Epithelial cell of esophagus (primary cell): ENCODE measurements around the gene CDC42.

ENCODE experiments used
- DNase-seq: peaks from one replicate; pipeline ENCODE4 v3.0.0; 2010; ENCODE audit warnings: low read depth
- H3K4me3 ChIP-seq: 2 replicates; pipeline ENCODE4 v1.5.1; 2011; ENCODE audit warnings: mild to moderate bottlenecking, low read length, control low read depth
- TF ChIP-seq, protein P1 (sequence below): IDR thresholded peaks from 2 replicates; pipeline ENCODE4 v1.5.1; 2011; ENCODE audit warnings: low read depth, mild to moderate bottlenecking, low read length, control low read depth, inconsistent platforms; ENCODE audit not compliant: insufficient read depth; ENCODE audit errors: missing control alignments

The CDC42 gene

DNA sequence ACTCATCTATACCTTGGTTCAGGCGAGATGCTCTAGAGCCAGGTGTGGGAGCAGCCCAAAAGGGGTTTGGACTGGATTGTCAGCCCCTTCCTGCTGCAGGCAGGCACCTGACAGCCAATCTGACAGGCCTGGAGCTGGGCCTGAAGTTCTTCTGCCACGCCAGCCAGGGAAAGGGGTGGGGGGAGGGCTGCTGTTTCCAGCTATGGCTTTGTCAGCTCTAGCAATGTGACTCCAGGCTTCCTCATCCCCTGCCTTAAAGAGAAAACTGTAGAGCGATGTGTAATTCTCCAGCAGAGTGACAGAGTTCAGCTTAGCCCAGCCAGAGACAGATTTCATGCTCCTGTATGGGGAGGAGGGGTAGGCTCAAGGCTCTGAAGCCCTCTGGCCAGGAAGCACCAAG is 60.0 kb downstream of the CDC42 start:
- DNase-seq, result no peak
- no peak overlapping the region for H3K4me3 ChIP-seq
- TF ChIP-seq, protein P1, sequence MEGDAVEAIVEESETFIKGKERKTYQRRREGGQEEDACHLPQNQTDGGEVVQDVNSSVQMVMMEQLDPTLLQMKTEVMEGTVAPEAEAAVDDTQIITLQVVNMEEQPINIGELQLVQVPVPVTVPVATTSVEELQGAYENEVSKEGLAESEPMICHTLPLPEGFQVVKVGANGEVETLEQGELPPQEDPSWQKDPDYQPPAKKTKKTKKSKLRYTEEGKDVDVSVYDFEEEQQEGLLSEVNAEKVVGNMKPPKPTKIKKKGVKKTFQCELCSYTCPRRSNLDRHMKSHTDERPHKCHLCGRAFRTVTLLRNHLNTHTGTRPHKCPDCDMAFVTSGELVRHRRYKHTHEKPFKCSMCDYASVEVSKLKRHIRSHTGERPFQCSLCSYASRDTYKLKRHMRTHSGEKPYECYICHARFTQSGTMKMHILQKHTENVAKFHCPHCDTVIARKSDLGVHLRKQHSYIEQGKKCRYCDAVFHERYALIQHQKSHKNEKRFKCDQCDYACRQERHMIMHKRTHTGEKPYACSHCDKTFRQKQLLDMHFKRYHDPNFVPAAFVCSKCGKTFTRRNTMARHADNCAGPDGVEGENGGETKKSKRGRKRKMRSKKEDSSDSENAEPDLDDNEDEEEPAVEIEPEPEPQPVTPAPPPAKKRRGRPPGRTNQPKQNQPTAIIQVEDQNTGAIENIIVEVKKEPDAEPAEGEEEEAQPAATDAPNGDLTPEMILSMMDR, result no peak

DNA sequence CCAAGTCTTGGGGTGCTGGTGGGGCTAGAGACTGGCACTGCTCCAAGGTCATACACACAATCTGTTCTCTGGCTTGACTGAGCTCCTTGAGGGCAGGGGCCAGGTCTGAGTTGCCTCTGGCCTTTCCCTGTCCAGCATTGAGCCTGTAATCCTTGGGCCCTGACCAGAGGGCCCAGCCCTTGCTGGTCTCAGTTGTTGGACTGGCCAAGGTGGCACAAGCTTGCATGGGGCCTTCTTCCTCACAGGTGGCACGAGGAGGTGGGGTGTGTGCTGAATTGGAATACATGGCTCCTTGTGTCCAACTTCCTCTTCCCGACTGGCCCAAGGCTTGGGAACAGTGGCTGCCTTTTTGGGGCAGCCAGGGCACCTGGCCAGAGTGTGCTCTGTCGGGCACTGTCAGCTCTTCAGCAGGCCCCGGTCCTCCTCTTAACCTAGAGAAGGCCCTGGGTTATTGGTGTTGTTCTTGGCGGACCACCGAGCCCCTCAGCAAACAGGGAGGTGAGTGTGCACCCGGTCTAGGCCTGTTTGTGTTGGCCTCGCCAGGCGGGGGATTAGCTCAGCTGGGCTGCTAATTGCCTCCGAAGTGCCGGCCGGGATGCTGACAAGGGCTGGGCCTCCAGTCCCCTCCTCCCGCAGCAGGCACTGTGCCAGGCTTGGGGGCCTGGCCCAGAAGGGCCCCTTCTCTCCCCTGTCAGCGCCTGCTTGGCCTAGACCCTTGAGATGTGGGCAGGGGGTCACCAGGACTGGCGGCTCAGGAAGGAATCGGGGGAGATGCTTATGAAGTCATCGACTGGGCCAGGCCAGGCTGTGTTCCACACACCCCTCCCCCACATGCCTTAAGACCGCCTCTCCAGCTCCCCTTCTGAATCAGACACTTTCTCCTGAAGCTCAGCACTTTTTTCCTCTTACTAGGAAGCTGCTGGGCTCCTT is 61.8 kb downstream of the CDC42 start:
- no peak overlapping the region for H3K4me3 ChIP-seq
- DNase-seq, result no peak
- TF ChIP-seq, protein P1, result no peak

DNA sequence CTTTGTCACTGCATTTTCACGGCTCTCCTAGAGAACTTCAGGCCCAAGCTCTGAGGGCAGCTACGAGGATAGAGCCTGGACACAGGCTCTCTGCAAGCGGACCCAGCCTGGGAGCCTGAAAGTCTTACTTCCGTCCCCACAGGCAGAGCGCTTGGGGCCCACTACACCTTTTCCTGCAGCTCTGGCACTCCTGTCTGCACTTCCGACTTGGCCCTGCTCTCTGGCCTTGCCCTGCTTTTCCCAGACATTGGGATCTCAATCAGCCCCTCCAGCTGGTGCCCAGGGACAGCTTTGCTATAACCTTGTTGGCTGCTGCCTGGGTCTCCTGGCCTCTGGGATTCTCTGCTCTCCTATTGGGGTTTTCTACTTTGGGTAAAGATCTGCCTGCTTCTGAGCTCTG is 62.8 kb downstream of the CDC42 start:
- TF ChIP-seq, protein P1, result no peak
- no peak overlapping the region for H3K4me3 ChIP-seq
- no peak for DNase-seq

DNA sequence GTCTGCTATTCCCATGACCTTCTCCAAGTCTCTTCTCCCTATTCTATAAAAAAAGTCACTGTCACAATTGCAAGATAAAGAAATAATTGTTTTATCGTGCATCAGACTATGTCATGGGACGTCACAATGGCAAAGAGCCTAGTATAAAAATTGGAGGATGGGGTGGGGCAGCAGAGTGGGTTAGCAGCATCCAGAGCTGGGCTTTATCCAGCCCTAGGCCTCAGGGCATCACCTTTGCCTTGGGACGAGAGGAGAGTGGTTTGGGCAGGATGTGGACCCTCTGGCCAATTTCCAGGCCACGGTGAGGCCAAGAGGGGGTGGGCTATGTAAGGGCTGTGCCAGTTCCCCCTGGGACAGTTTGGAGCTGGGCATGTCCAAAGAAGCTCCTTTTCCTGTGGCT is 64.7 kb downstream of the CDC42 start:
- DNase-seq, result no peak
- TF ChIP-seq, protein P1, result no peak
- no peak overlapping the region for H3K4me3 ChIP-seq

DNA sequence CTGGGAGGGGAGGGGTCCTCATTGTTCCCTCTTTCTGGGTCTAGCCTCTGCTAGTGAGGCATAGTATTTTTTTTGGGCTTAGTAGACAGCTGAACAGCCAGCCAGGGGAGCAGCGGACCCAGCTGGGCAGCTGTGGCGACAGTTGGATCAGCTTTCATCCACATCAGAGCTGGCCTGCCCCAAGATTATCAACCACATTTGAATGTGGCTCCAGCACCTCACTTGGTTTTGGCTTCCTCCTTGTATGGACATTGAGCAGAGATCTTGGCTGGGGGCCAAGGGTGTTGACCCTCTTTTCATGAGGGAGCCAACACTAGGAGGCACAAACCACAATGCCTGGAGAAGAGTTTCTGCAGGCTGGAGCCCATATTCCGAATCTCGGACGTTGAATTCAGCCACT is 65.3 kb downstream of the CDC42 start:
- DNase-seq, result no peak
- no peak overlapping the region for H3K4me3 ChIP-seq
- TF ChIP-seq, protein P1, result no peak

DNA sequence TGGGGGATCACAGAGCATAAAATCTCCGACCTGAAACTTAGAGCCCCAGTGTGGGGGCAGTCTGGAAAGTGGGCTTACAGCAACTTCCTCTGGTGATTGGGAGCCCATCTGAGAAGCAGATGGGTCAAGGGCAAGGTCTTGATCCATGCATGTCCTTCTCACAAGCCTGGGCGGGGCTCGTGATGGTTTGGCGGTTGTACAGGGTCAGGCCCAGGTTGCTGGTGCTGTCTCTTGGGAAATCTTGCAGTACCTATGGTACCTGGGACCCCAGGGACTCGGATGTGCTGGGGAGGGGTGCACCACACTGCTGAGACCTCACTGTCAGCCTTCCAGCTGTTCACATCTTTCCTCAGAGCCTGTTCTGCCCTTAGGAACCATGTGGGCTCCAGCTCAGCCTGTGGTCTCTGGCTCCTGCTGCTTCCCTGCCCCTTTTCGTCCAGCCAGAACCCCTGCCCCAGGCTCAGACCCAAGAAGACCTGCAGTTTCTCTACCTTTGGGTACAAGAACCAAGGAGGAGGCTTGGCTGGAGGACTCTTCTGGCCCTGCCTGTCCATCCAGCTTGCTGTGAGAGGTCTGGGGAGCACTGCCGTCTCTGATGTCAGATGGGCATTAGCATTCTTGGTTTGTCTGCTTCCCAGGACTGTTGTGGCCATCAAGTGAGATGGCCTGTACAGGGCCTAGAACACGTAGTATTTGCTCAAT is 65.9 kb downstream of the CDC42 start:
- H3K4me3 ChIP-seq, result no peak overlapping the region
- TF ChIP-seq, protein P1, result no peak
- no peak for DNase-seq
